Right atrium auricular region (tissue), 2 donors: ENCODE results near the gene TMEM196. TPM values are rescaled to one million over a fixed set of nuclear protein-coding genes. Genes with fewer than 3 reads are reported as not detected.

Source experiments
- DNase-seq: peaks from one replicate; pipeline ENCODE4 v3.0.0-alpha.2; 2019; ENCODE audit warnings: low spot score
- H3K27ac ChIP-seq, 2 donors: fragments of 200-600 bp; sonication (generic); 1 replicate in 1 of 2; 2 replicates in 1 of 2; pipeline ENCODE4 v1.5.1; 2016 to 2019
- H3K27me3 ChIP-seq, 2 donors: fragments of 200-600 bp; sonication (generic); one replicate each; pipeline versions ENCODE4 v1.5.1 to v1.6.0; 2017 to 2019
- H3K36me3 ChIP-seq: fragments of 200-600 bp; sonication (generic); one replicate; pipeline ENCODE4 v1.5.1; 2016
- H3K4me1 ChIP-seq, 2 donors: fragments of 200-600 bp; sonication (generic); one replicate each; pipeline versions ENCODE4 v1.5.1 to v1.6.0; 2017 to 2019
- H3K4me3 ChIP-seq, 2 donors: fragments of 200-600 bp; sonication (generic); 1 replicate in 1 of 2; 2 replicates in 1 of 2; pipeline ENCODE4 v1.5.1; 2017 to 2019; ENCODE audit warnings: mild to moderate bottlenecking in 1 of 2, moderate library complexity in 1 of 2
- H3K9me3 ChIP-seq, 2 donors: fragments of 200-600 bp; sonication (generic); one replicate each; pipeline ENCODE4 v1.5.1; 2019
- microRNA-seq, 2 donors: library from miRNA; unstranded; fragments of <30 nt; microRNA quantifications; one replicate each; pipeline ENCODE4, GENCODE V29; 2016 to 2017; ENCODE audit warnings: borderline number of aligned reads in 2 of 2, borderline replicate concordance in 1 of 2
- total RNA-seq, 2 donors: library from RNA; depleted of rRNA; stranded (reverse); fragments of >200 nt; gene quantifications; one replicate each; pipeline ENCODE4 v1.1.0, GENCODE V29; 2016
- TF ChIP-seq, protein P1 (sequence below), 2 donors: fragments of 200-600 bp; sonication (generic); IDR thresholded peaks; one replicate each; pipeline ENCODE4 v1.5.1; 2019; ENCODE audit warnings: antibody characterized with exemption in 2 of 2

Gene TMEM196
- total RNA-seq, 2 donors from 2014 or later = not detected

DNA sequence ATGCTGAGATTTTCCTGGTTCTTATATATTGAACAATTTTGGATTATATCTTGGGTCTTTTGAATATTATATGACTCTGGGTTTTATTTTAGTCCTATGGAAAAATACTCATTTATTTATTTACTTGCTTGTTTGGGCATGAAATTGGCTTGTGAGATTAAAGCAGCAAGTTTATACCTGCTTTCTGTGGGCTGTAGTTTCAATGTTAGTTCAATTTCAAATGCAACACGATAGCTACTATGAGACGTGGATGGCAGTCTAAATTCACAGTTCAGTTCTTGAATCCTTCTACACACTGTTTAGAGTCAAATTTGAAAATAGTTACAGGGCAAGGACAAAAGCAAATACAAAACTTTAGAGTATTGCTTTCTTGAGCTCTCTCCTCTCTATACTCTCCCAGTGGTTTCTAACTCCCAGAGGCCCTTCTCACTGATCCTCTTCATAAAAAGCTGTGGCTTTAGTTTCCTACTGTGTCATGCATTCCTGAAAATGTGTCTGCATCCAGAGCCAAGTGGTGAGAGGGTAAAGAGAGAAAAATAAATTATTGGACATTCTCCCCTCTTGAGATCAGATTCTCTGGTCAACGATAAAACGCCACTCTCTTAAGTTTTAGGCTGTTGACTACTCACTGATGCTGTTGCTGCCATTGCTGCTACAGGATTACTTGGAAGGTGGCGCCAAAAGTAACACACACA lies 99.0 kb downstream of the TMEM196 start:
- TF ChIP-seq, protein P1, sequence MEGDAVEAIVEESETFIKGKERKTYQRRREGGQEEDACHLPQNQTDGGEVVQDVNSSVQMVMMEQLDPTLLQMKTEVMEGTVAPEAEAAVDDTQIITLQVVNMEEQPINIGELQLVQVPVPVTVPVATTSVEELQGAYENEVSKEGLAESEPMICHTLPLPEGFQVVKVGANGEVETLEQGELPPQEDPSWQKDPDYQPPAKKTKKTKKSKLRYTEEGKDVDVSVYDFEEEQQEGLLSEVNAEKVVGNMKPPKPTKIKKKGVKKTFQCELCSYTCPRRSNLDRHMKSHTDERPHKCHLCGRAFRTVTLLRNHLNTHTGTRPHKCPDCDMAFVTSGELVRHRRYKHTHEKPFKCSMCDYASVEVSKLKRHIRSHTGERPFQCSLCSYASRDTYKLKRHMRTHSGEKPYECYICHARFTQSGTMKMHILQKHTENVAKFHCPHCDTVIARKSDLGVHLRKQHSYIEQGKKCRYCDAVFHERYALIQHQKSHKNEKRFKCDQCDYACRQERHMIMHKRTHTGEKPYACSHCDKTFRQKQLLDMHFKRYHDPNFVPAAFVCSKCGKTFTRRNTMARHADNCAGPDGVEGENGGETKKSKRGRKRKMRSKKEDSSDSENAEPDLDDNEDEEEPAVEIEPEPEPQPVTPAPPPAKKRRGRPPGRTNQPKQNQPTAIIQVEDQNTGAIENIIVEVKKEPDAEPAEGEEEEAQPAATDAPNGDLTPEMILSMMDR (IDR thresholded peaks at IDR 0.05) = no peak
- no peaks in the 10 kb centered on the region for H3K27me3 ChIP-seq
- no peaks in the 10 kb centered on the region for H3K9me3 ChIP-seq
- no peak for DNase-seq
- H3K27ac ChIP-seq = no peak overlapping the region
- H3K36me3 ChIP-seq = no peaks in the 10 kb centered on the region
- no peaks in the 10 kb centered on the region for H3K4me1 ChIP-seq
- H3K4me3 ChIP-seq = no peak overlapping the region

DNA sequence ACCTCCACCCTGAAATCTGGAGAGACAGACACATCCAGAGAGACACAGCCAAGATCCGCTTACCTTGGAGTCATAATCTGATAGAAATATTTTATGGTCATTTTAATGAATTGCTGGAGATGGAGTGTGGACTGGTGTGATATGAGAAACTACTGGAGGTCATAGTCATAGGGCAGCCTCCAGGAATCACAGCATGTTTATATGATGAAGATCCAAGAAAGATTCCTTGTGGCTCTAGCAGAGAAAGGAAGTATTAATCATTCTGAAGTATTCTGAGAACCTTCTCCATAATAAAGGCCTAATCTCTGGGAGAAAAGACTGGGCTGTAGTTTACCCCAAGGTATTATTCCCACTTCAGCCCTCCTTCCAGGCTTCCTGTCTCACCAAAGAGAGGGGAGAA lies 102.6 kb downstream of the TMEM196 start:
- DNase-seq = no peak
- Histone ChIP-seq H3K4me3 (no peak overlapping the region), H3K36me3 (no peaks in the 10 kb centered on the region), H3K4me1 (no peaks in the 10 kb centered on the region), H3K27ac (no peak overlapping the region), H3K9me3 (no peaks in the 10 kb centered on the region), H3K27me3 (no peaks in the 10 kb centered on the region)
- TF ChIP-seq, protein P1 (IDR thresholded peaks at IDR 0.05) = no peak

Small RNA genes lying within 50 kb of the gene (microRNA-seq; reads per million reads assigned to microRNA genes)
- 0 reads per million in 2 donors for gene MIR3146

Other genes starting within 250 kb of the TMEM196 start
- gene POLR1F, start 64.6 kb downstream of the TMEM196 start, total RNA-seq = 10 to 100 TPM in 1 of 2 donors, 1 to 10 TPM in 1; 8.5 to 18.9 TPM